Epithelial cell of prostate (primary cell): Measurements from ENCODE around the gene LGR5.
"Not testable (repeated sequence)": the region's sequence is repeated elsewhere in the genome, so short reads cannot be mapped to it uniquely, and the experiment has no call there.

Experiments
- DNase-seq: peaks from one replicate; pipeline ENCODE4 v3.0.0-alpha.2; 2011; ENCODE audit warnings: low read depth, low spot score
- H3K27ac ChIP-seq: fragments of 450-650 bp; 2 replicates; pipeline ENCODE4 v1.5.1; 2017; ENCODE audit warnings: mild to moderate bottlenecking

The LGR5 gene

GRCh38 chr12:71465796-71466195 is 26.2 kb downstream of the LGR5 start:
- no peak for DNase-seq
- H3K27ac ChIP-seq: no peak overlapping the region

GRCh38 chr12:71469258-71469750 is 29.7 kb downstream of the LGR5 start:
- no peak overlapping the region for H3K27ac ChIP-seq
- no peak for DNase-seq

- no peak for DNase-seq
- H3K27ac ChIP-seq: no peak overlapping the region
These were observed 32.9 kb downstream of the LGR5 start for GRCh38 chr12:71472441-71472911.

GRCh38 chr12:71474791-71475190 is 35.2 kb downstream of the LGR5 start:
- no peak for DNase-seq
- no peak overlapping the region for H3K27ac ChIP-seq

- no peak for DNase-seq
- no peak overlapping the region for H3K27ac ChIP-seq
These were observed 35.7 kb downstream of the LGR5 start for GRCh38 chr12:71475280-71475679.

GRCh38 chr12:71476513-71476912 is 36.9 kb downstream of the LGR5 start:
- DNase-seq: no peak
- H3K27ac ChIP-seq: no peak overlapping the region

GRCh38 chr12:71477609-71478008 is 38.0 kb downstream of the LGR5 start:
- DNase-seq: no peak
- no peak overlapping the region for H3K27ac ChIP-seq

GRCh38 chr12:71478270-71478669 is 38.7 kb downstream of the LGR5 start:
- DNase-seq: no peak
- H3K27ac ChIP-seq: no peak overlapping the region

GRCh38 chr12:71484272-71484905 is 44.8 kb downstream of the LGR5 start:
- no peak overlapping the region for H3K27ac ChIP-seq
- DNase-seq: no peak

GRCh38 chr12:71490844-71491243 is 51.2 kb downstream of the LGR5 start:
- not testable (repeated sequence) for H3K27ac ChIP-seq, DNase-seq

- no peak overlapping the region for H3K27ac ChIP-seq
- no peak for DNase-seq
These were observed 53.0 kb downstream of the LGR5 start for GRCh38 chr12:71492604-71493003.

GRCh38 chr12:71499834-71500233 is 60.2 kb downstream of the LGR5 start:
- H3K27ac ChIP-seq: no peak overlapping the region
- DNase-seq: no peak

- DNase-seq: no peak
- no peak overlapping the region for H3K27ac ChIP-seq
These were observed 64.2 kb downstream of the LGR5 start for GRCh38 chr12:71503579-71504391.

GRCh38 chr12:71504476-71504875 is 64.9 kb downstream of the LGR5 start:
- DNase-seq: no peak
- no peak overlapping the region for H3K27ac ChIP-seq

GRCh38 chr12:71509705-71510104 is 70.1 kb downstream of the LGR5 start:
- DNase-seq: no peak
- no peak overlapping the region for H3K27ac ChIP-seq

- no peak for DNase-seq
These were observed 77.7 kb downstream of the LGR5 start for GRCh38 chr12:71517145-71517846.

GRCh38 chr12:71521125-71521524 is 81.5 kb downstream of the LGR5 start:
- no peak overlapping the region for H3K27ac ChIP-seq
- DNase-seq: no peak

More at GRCh38 chr12:71517145-71517846, 77.7 kb downstream of the LGR5 start:
- no peak overlapping the region for H3K27ac ChIP-seq

GRCh38 chr12:71524626-71525025 is 85.0 kb downstream of the LGR5 start:
- no peak for DNase-seq
- H3K27ac ChIP-seq: no peak overlapping the region

GRCh38 chr12:71533703-71534102 is 94.1 kb downstream of the LGR5 start:
- DNase-seq: no peak
- no peak overlapping the region for H3K27ac ChIP-seq

GRCh38 chr12:71536279-71536938 is 96.8 kb downstream of the LGR5 start:
- no peak for DNase-seq
- no peak overlapping the region for H3K27ac ChIP-seq
